ENCODE measurements around the gene ZNF789. TPM values are rescaled to one million over a fixed set of nuclear protein-coding genes. Genes with fewer than 3 reads are reported as not detected.

ZNF789 gene
- total RNA-seq, 2 donors from 2014 or later = 13.7 to 16.5 TPM

- TF ChIP-seq CTCF (conservative IDR thresholded peaks at IDR 0.05) = no peak
- peaks cover 2% of the 10 kb centered on the region for H3K4me1 ChIP-seq (ENCODE audit: control insufficient read depth, insufficient read depth, low read length)
- Mint-ChIP-seq H3K27ac (peak overlapping the region; percentile 97), H3K27me3 (ENCODE audit: insufficient read depth) (no peaks in the 10 kb centered on the region), H3K36me3 (ENCODE audit: low read depth) (peaks cover 38% of the 10 kb centered on the region), H3K9me3 (no peaks in the 10 kb centered on the region), H3K4me1 (peaks cover 9% of the 10 kb centered on the region), H3K4me3 (peak overlapping the region; percentile 96)
- 21% methylated on average over 10 to 18 of the region's 20 CpGs for WGBS, 2 experiments (ENCODE audit: insufficient coverage in 1 of 2, insufficient read length in 1 of 2)
- no peaks in the 10 kb centered on the region for H3K9me3 ChIP-seq (ENCODE audit: control insufficient read depth, low read length)
- DNase-seq = no peak
- peaks cover 42% of the 10 kb centered on the region for H3K36me3 ChIP-seq (ENCODE audit: control insufficient read depth, insufficient read depth, low read length)
- H3K4me3 ChIP-seq (ENCODE audit: low read length) = peak overlapping the region; percentile 92
- no peaks in the 10 kb centered on the region for H3K27me3 ChIP-seq (ENCODE audit: control insufficient read depth, insufficient read depth, low read length, poor library complexity, severe bottlenecking)
- peak overlapping the region; percentile 79 for H3K9ac ChIP-seq (ENCODE audit: extremely low read depth, low read length, poor library complexity, severe bottlenecking)
- H3K27ac ChIP-seq (ENCODE audit: low read depth, low read length) = no peak overlapping the region
Observed at GRCh38 chr7:99437946-99438572, 34.6 kb upstream of the ZNF789 start.

GRCh38 chr7:99438573-99439480, 33.9 kb upstream of the ZNF789 start, which contains the start of the genes CPSF4 and PTCD1:
Gene CPSF4, plus strand, starts transcription at chr7:99438943. Its CDS starts 140 bp downstream, at chr7:99439083.
Gene PTCD1, minus strand, starts transcription at chr7:99438798. Its CDS starts 3,556 bp downstream, at chr7:99435242.
- Histone ChIP-seq H3K9me3 (ENCODE audit: control insufficient read depth, low read length) (no peaks in the 10 kb centered on the region), H3K4me1 (ENCODE audit: control insufficient read depth, insufficient read depth, low read length) (peaks cover 2% of the 10 kb centered on the region), H3K36me3 (ENCODE audit: control insufficient read depth, insufficient read depth, low read length) (peaks cover 42% of the 10 kb centered on the region), H3K27me3 (ENCODE audit: control insufficient read depth, insufficient read depth, low read length, poor library complexity, severe bottlenecking) (no peaks in the 10 kb centered on the region), H3K27ac (ENCODE audit: low read depth, low read length) (peak within 1 kb of the TSS; percentile 74), H3K4me3 (ENCODE audit: low read length) (peak within 1 kb of the TSS; percentile 92), H3K9ac (ENCODE audit: extremely low read depth, low read length, poor library complexity, severe bottlenecking) (peak within 1 kb of the TSS; percentile 79)
- Mint-ChIP-seq H3K4me1 (peaks cover 9% of the 10 kb centered on the region), H3K9me3 (no peaks in the 10 kb centered on the region), H3K4me3 (peak within 1 kb of the TSS; percentile 96), H3K27ac (peak within 1 kb of the TSS; percentile 97), H3K27me3 (ENCODE audit: insufficient read depth) (no peaks in the 10 kb centered on the region), H3K36me3 (ENCODE audit: low read depth) (peaks cover 36% of the 10 kb centered on the region)
- 0% methylated on average over 33 to 89 of the region's 89 CpGs for WGBS, 2 experiments (ENCODE audit: insufficient coverage in 1 of 2, insufficient read length in 1 of 2)
- peak; percentile 99 for DNase-seq
- TF ChIP-seq CTCF (conservative IDR thresholded peaks at IDR 0.05) = no peak

- Histone ChIP-seq H3K9me3 (ENCODE audit: control insufficient read depth, low read length) (no peaks in the 10 kb centered on the region), H3K4me1 (ENCODE audit: control insufficient read depth, insufficient read depth, low read length) (peaks cover 2% of the 10 kb centered on the region), H3K27me3 (ENCODE audit: control insufficient read depth, insufficient read depth, low read length, poor library complexity, severe bottlenecking) (no peaks in the 10 kb centered on the region), H3K4me3 (ENCODE audit: low read length) (peak overlapping the region; percentile 92), H3K27ac (ENCODE audit: low read depth, low read length) (no peak overlapping the region), H3K9ac (ENCODE audit: extremely low read depth, low read length, poor library complexity, severe bottlenecking) (peak overlapping the region; percentile 79), H3K36me3 (ENCODE audit: control insufficient read depth, insufficient read depth, low read length) (peaks cover 40% of the 10 kb centered on the region)
- Mint-ChIP-seq H3K36me3 (ENCODE audit: low read depth) (peaks cover 37% of the 10 kb centered on the region), H3K27me3 (ENCODE audit: insufficient read depth) (no peaks in the 10 kb centered on the region), H3K9me3 (no peaks in the 10 kb centered on the region), H3K4me1 (peaks cover 9% of the 10 kb centered on the region), H3K4me3 (peak overlapping the region; percentile 96), H3K27ac (peak overlapping the region; percentile 92)
- TF ChIP-seq CTCF (conservative IDR thresholded peaks at IDR 0.05) = no peak
- WGBS, 2 experiments (ENCODE audit: insufficient coverage in 1 of 2, insufficient read length in 1 of 2) = 72% methylated on average over 9 of the region's 9 CpGs; no CpG with 5 or more reads in 1 of the 2 experiments
- no peak for DNase-seq
Observed at GRCh38 chr7:99440195-99440594, 32.5 kb upstream of the ZNF789 start.

All from endodermal cell (in vitro differentiated cells).